ENCODE results near the gene KLHL1. TPM values are rescaled to one million over a fixed set of nuclear protein-coding genes. Genes with fewer than 3 reads are reported as not detected.

Gene KLHL1
- total and polyA plus RNA-seq, 2 of the 13 experiments (the other 11 are each of a cell fraction or from before 2014, with no cell fraction given): 0.01 TPM; not detected in 1

DNA sequence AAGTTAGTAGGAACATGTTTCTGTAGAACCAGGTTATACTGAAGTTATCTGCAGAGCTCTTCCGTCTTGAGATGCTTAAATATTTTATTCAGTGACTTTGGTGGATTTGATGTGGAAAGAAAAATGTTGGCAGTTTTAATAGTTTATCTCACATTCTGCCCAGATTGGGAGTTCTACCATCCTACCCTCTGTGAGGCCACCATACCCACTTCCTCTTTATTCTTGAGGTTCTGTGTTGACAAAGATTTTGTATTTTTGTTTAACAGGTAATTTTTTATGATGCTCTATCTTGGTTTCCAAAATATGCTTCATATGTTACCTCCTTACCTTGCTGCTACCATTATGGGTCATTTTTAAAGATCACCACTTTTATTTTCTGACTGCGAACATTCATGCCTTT, 156.8 kb downstream of the KLHL1 start:
- TF ChIP-seq SIN3A (IDR thresholded peaks at IDR 0.05; ENCODE audit: borderline replicate concordance, low read depth, low read length): no peak
- TF ChIP-seq, protein P1, sequence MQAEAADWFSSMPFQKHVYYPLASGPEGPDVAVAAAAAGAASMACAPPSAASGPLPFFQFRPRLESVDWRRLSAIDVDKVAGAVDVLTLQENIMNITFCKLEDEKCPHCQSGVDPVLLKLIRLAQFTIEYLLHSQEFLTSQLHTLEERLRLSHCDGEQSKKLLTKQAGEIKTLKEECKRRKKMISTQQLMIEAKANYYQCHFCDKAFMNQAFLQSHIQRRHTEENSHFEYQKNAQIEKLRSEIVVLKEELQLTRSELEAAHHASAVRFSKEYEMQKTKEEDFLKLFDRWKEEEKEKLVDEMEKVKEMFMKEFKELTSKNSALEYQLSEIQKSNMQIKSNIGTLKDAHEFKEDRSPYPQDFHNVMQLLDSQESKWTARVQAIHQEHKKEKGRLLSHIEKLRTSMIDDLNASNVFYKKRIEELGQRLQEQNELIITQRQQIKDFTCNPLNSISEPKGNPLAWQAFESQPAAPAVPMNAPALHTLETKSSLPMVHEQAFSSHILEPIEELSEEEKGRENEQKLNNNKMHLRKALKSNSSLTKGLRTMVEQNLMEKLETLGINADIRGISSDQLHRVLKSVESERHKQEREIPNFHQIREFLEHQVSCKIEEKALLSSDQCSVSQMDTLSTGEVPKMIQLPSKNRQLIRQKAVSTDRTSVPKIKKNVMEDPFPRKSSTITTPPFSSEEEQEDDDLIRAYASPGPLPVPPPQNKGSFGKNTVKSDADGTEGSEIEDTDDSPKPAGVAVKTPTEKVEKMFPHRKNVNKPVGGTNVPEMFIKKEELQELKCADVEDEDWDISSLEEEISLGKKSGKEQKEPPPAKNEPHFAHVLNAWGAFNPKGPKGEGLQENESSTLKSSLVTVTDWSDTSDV (CRISPR knock-in tag; IDR thresholded peaks at IDR 0.05): no peak
- no peak for TF ChIP-seq YEATS2 (CRISPR knock-in tag; IDR thresholded peaks at IDR 0.05; ENCODE audit: borderline replicate concordance)
- TF ChIP-seq, protein P2, sequence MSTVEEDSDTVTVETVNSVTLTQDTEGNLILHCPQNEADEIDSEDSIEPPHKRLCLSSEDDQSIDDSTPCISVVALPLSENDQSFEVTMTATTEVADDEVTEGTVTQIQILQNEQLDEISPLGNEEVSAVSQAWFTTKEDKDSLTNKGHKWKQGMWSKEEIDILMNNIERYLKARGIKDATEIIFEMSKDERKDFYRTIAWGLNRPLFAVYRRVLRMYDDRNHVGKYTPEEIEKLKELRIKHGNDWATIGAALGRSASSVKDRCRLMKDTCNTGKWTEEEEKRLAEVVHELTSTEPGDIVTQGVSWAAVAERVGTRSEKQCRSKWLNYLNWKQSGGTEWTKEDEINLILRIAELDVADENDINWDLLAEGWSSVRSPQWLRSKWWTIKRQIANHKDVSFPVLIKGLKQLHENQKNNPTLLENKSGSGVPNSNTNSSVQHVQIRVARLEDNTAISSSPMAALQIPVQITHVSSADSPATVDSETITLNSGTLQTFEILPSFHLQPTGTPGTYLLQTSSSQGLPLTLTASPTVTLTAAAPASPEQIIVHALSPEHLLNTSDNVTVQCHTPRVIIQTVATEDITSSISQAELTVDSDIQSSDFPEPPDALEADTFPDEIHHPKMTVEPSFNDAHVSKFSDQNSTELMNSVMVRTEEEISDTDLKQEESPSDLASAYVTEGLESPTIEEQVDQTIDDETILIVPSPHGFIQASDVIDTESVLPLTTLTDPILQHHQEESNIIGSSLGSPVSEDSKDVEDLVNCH (CRISPR knock-in tag; IDR thresholded peaks at IDR 0.05): no peak
- TF ChIP-seq, protein P3, sequence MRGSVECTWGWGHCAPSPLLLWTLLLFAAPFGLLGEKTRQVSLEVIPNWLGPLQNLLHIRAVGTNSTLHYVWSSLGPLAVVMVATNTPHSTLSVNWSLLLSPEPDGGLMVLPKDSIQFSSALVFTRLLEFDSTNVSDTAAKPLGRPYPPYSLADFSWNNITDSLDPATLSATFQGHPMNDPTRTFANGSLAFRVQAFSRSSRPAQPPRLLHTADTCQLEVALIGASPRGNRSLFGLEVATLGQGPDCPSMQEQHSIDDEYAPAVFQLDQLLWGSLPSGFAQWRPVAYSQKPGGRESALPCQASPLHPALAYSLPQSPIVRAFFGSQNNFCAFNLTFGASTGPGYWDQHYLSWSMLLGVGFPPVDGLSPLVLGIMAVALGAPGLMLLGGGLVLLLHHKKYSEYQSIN (CRISPR knock-in tag; IDR thresholded peaks at IDR 0.05; ENCODE audit: borderline replicate concordance): no peak
- no peak for TF ChIP-seq RARG (CRISPR knock-in tag; IDR thresholded peaks at IDR 0.05; ENCODE audit: low read depth)
- TF ChIP-seq KLF6 (CRISPR knock-in tag; IDR thresholded peaks at IDR 0.05): no peak
- TF ChIP-seq, protein P4, sequence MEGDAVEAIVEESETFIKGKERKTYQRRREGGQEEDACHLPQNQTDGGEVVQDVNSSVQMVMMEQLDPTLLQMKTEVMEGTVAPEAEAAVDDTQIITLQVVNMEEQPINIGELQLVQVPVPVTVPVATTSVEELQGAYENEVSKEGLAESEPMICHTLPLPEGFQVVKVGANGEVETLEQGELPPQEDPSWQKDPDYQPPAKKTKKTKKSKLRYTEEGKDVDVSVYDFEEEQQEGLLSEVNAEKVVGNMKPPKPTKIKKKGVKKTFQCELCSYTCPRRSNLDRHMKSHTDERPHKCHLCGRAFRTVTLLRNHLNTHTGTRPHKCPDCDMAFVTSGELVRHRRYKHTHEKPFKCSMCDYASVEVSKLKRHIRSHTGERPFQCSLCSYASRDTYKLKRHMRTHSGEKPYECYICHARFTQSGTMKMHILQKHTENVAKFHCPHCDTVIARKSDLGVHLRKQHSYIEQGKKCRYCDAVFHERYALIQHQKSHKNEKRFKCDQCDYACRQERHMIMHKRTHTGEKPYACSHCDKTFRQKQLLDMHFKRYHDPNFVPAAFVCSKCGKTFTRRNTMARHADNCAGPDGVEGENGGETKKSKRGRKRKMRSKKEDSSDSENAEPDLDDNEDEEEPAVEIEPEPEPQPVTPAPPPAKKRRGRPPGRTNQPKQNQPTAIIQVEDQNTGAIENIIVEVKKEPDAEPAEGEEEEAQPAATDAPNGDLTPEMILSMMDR (CRISPR knock-in tag; IDR thresholded peaks at IDR 0.05): no peak
- no peak for TF ChIP-seq SOX13 (IDR thresholded peaks at IDR 0.05)
- no peak for TF ChIP-seq SOX13 (CRISPR knock-in tag; conservative IDR thresholded peaks at IDR 0.05 in 1 of 2, IDR thresholded peaks at IDR 0.05 in 1 of 2)
- TF ChIP-seq, protein P5, sequence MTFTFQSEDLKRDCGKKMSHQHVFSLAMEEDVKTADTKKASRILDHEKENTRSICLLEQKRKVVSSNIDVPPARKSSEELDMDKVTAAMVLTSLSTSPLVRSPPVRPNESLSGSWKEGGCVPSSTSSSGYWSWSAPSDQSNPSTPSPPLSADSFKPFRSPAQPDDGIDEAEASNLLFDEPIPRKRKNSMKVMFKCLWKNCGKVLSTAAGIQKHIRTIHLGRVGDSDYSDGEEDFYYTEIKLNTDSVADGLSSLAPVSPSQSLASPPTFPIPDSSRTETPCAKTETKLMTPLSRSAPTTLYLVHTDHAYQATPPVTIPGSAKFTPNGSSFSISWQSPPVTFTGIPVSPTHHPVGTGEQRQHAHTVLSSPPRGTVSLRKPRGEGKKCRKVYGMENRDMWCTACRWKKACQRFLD (CRISPR knock-in tag; IDR thresholded peaks at IDR 0.05; ENCODE audit: borderline replicate concordance): no peak
- no peak for TF ChIP-seq GATAD1 (CRISPR knock-in tag; IDR thresholded peaks at IDR 0.05)
- TF ChIP-seq ZNF331 (CRISPR knock-in tag; IDR thresholded peaks at IDR 0.05): no peak
- no peak for TF ChIP-seq ZNF230 (CRISPR knock-in tag; IDR thresholded peaks at IDR 0.05)
- ChIA-PET POLR2A (no interaction called here), CTCF (ENCODE audit: low intra/inter-chr PET ratio, low total read pairs) (no interaction called here)
- no peak overlapping the region for H3K4me2 ChIP-seq (ENCODE audit: low read depth, low read length)
- intact Hi-C loops (cut with micrococcal nuclease; ENCODE audit: unreplicated experiment): no loop called here
- no peak overlapping the region for H3K4me3 ChIP-seq (replicated peaks in 1 of 3; ENCODE audit: insufficient read depth in 1 of 3, low read depth in 2 of 3, low read length in 3 of 3)
- no peaks in the 10 kb centered on the region for H3K27me3 ChIP-seq (ENCODE audit: control insufficient read depth in 1 of 2, insufficient read depth in 2 of 2, low read length in 2 of 2)
- H3K4me1 ChIP-seq (ENCODE audit: insufficient read depth, low read length): no peaks in the 10 kb centered on the region
- no peak overlapping the region for H2AFZ ChIP-seq (ENCODE audit: low read length)
- no peaks in the 10 kb centered on the region for H3K36me3 ChIP-seq (replicated peaks in 1 of 2; ENCODE audit: control insufficient read depth in 1 of 2, insufficient read depth in 2 of 2, low read length in 2 of 2)
- no peaks in the 10 kb centered on the region for H3K79me2 ChIP-seq (ENCODE audit: insufficient read depth, low read length)
- in situ Hi-C loops (cut with HindIII; ENCODE audit: extremely low pct_ligation_motif_present, low pct_unique_long_range_greater_than_20kb): no loop called here
- no peak for DNase-seq (ENCODE audit: low spot score)
- H3K9me3 ChIP-seq (ENCODE audit: low read length): no peaks in the 10 kb centered on the region
- no TSS peak for BruUV-seq (replicated peaks)
- H3K9ac ChIP-seq (ENCODE audit: insufficient read depth, low read depth, low read length): no peak overlapping the region
- no peak for FAIRE-seq
- 1% methylated on average over 2 of the region's 2 CpGs for WGBS (ENCODE audit: low lambda C conversion rate)
- no peaks in the 10 kb centered on the region for H4K20me1 ChIP-seq (ENCODE audit: insufficient read depth, low read length)
- no peak for ATAC-seq
- H3K27ac ChIP-seq (ENCODE audit: extremely low read length, insufficient read depth, low read length): no peak overlapping the region
